Stimulated activated CD4-positive, alpha-beta T cell treated with anti-CD3 and anti-CD28 coated beads, Interleukin-1b, Interleukin-23, amount 100 ng/mL, for 24 hours (primary cell): ENCODE results near the gene PPP1R1B.
"Not testable (repeated sequence)": the region's sequence is repeated elsewhere in the genome, so short reads cannot be mapped to it uniquely, and the experiment has no call there.

Source experiments
- DNase-seq, 4 experiments: peaks; one replicate each; pipeline ENCODE4 v3.0.0-alpha.2; 2020; ENCODE audit warnings: low read depth in 4 of 4, low spot score in 1 of 4

The PPP1R1B gene

DNA sequence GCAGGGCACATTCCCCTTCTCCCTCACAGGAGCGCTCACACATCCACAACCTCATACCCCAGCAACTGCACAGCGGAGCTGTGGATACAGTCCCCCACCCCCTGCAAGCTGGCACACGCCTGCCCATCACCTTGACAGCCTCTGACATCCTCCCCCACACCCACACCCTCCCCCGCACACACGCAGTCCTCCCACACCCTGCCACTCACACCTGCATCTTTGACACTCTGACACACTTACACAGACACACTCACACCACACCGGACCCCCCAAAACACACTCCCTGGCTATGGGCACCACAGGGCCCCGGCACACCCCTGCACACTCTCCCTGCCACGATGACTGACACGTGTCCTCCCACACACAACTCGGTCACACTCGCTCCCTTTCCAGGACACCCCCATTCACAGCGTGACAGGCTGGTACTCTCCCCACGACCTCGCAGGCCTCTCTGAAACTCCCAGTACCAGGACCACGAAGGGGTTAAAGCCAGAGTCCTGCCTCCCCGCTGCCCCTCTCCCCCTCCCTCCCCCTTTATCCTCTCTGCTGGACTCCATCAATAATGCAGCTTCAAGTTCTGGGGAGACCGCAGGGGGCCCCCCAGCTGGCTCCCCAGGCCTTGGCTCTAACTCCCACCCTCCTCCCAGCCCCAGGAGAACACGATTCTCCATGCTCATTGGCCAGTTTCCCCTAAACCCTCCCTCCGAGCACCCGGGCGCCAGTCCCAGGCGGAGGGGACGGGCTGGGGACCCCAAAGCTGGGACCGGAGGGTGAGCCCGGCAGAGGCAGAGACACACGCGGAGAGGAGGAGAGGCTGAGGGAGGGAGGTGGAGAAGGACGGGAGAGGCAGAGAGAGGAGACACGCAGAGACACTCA, at the start of gene PPP1R1B:
Gene PPP1R1B (plus strand): TSS at position 782 of the 876 bp plus-strand sequence. CDS start 441 bp downstream, outside the sequence.
- no peak for DNase-seq

DNA sequence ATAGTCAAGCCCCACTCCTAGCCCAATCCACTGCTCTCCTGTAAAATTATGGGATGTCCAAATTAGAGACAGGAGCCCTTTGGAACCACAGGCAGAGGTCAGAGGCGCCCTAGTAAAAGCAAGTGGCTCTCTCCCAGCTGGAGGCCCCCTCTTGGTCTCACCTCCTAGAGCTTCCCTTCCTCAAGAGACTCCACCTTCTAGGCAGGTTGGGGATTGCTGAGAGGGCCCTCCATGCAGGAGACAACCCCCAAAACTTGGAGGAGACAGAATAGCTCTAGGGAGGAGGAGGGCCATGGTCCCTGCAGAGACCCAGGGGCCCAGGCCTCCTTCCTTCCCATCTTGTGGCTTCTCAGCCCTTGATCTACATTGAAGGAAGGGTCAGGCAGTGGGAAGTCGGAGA, 48.5 kb upstream of the PPP1R1B start:
- DNase-seq, result no peak

DNA sequence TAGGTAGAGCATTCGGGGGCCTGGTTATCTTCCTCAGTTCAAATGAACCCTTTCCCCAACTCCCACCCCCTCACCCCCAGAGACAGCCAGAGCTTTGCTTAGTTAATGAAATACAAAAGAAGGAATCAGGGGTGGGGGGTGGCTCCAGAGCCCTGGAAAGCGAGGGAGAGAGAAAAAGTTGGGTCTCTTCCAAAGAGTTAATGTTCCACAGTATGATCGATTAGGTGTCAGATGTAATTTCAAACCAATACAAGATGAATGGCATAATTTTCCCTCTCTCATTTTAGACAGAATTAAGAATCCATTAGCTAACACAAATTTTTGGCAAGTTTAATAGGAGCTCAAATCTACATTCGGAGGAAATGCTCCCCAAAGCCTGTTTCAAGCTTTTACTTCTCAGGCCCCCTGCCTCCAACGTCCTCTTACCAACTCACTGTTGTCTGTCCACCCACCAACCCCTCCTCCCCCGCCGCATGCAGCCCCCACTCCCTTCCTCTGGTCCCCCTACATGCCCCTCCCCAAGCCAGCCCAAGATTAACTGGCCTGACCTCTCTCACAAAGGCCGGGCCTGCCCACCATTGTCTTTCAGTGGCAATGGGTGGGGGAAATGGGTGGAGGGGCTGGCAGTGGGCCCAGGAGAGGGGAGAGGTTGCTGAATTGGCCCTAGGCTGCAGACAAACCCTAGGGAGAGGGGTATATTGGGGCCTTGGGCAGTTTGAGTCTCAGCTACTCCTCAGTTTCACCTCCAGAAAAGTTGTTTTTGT, 47.3 kb upstream of the PPP1R1B start:
- no peak for DNase-seq

DNA sequence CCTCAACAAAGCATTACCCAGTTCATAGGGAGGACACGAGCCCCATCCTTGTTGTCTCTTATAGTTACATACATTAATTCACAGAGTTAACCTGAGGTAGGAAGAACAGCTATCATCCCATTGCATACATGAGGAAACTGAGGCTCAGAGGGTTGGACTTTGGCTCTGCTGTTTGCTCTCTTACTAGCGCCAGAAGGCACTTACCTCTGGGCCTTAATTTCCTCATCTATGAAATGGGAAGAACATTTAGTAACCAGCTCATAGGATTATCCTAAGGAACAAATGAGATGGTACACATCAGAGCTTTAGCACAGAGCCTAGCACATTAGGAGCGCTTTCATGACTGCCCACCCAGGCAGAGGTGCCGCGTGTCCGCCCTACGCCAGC, 46.7 kb upstream of the PPP1R1B start:
- DNase-seq, result no peak

DNA sequence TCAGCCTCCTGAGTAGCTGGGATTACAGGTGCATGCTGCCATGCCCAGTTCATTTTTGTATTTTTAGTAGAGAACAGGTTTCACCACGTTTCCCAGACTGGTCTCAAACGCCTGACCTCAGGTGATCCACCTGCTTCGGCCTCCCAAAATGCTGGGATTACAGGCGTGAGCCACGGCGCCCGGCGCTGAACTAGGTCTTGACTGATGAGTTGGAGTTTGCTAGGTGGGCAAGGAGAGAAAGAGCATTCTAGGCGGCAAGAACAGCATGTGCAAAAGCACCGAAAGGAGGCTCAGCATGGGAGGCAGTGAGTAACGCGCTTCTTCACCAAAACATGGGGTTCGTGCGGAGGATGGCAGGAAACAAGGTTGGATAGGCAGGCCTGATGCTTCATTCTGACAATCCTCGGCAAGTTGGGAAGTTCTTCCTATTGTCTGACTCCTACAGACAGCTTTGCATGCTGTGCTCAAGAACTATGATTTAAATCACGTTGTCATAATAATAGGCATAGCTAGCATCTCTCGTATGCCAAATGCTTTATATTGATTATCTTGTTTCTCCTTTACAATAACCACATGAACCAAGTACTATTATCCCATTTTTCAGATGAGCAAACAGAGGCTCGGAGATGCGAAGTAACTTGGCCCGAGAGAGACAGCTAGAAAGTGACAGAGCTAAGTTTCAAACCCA, 45.5 kb upstream of the PPP1R1B start:
- no peak for DNase-seq

DNA sequence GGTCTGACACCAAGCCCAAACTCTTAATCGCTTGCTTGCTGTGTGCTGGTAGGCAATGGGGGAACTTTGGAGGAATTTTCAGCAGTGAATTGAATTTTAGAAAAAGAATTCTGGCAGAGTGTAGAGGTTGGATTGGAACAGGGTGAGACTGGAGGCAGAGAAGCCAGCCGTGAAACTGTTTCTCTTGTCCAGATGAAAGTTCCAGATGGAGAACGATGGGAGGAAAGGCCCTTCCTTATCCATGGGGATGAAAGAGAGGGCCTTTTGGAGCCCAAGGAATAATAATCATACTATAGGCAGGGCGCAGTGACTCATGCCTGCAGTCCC, 45.0 kb upstream of the PPP1R1B start:
- DNase-seq, result no peak

DNA sequence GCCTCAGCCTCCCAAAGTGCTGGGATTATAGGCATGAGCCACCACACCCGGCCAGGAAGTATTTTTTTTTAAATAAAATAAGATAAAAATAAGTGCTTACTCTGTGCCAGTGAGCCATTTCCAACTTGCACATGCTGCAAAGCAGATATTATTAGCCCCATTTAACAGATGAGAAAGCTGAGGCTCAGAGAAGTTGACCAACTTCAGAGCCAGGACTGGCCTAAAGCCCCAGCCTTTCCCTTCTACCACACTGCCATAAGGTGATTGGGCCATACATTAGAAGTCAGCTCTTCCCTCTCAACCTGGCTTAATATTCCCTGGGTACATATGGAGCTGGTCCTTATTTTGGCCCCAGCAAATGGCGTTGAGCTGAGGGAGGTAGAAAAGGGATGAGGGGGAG, 44.1 kb upstream of the PPP1R1B start:
- DNase-seq, result no peak

- not testable (repeated sequence) for DNase-seq
These were observed 36.6 kb upstream of the PPP1R1B start for GRCh38 chr17:39590180-39590579.

DNA sequence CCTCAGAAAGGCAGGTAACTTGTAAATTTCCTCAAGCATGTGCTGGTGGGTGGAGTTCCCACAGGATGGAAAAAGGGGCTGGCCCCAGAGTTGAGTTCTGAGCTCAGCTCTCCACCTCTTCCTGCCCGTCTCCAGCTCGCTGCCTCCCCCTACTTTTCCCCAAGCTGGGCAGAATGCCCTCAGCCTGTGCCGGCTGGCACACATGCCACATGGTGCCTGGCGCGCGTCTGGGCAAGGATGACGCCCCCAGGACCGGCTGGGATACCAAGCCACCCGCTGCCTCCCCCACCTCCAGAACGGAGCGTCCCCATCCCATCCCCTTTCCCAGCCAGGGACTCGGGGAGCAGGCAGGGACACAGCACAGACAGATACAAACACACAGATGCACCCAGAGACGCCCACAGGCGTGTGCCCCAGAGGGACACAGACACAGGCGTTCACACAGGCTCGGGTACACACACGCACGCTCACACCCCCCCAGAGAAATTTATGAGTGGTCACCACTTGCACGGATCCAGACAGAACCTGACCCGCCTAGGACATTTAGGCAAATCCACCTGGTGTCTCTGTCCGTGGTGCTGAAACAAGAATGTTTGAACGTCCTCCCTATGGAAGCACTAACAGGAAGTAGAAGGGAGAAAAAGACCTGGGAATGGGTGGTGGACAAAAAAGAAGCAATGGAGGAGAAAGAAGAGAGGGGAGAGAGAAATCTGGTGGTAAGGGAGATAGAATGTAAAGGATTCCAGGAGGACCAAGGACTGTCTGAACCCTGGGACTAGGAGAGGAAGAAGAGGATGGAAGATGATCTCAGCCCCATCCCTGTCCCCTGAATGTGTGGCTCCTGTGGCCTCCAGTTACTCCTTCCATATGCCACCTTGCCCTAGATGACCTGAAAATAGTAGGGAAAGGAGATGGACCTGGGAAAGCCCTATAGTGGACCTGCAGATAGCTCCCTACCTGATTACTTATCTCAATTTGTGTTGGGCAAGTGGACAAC, 34.5 kb upstream of the PPP1R1B start:
- DNase-seq, result peak in 1 of 4 experiments; percentile 26

DNA sequence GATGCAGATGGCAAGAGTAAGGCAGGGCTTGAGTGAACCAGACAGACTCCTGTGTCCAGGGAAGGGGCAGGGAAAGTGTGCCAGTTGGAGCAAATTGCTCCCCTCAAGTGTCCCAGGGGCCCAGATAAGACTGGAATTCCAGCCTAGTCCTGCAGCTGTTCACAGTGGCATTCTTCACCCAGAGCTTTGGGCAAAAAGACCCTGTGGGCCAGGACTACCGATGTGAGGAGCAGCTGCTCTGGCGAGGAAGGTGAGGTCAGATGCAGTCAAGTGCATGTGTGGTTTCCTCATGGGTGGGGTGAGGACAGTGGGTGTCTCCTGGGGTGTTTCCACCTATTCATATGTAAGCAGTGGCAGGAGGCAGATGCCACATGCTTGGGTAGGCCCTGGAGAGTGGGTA, 33.4 kb upstream of the PPP1R1B start:
- DNase-seq, result no peak

DNA sequence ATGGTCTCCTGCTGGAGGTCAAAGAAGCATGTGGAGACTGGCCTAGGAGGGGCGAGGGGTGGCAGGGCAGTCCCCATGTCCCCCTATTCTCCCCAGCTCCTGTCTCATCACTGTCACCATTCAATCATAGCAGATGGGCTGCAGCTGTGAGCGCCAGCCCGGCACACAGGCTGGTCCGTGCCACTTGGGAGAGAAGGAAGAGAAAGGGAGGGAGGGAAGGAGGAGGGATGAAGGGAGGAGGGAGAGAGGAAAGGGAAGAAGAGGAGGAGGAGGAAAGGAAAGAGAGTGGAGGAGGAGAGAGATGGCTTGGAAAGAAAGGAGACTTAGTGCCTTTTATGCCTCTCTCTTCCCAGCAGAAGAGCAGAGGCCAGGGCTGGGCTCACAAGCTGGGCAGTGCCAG, 31.5 kb upstream of the PPP1R1B start:
- no peak for DNase-seq

DNA sequence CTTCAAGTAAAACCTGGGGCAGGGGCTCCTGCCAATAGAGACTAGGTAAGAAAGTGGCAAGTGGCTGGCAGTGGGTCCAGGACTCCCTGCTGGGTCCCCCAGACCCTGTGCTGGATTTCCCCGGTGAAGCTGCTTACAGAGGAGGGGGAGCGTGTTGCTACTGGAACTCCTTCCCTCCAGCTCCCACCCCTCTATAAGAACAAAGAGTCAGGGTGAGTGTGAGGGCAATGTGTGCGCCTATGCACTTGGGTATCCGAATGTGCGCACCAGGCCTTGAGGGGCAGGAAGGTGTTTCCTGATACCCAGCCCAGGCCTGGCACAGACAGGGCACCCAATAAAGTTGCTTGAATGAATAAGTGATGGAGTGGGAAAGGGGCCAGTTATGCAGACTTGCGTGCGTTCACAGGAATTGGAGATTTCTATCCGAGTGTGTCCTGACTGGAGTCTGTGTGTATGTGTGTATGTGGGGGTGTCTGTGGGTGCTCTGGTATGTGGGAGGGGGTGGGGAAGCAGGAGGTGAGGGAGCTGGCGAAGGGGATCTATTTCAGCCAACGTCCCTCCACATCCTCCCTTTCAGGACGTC, 30.7 kb upstream of the PPP1R1B start:
- DNase-seq, result no peak

GRCh38 chr17:39596543-39597267, 30.0 kb upstream of the PPP1R1B start:
- no peak for DNase-seq

DNA sequence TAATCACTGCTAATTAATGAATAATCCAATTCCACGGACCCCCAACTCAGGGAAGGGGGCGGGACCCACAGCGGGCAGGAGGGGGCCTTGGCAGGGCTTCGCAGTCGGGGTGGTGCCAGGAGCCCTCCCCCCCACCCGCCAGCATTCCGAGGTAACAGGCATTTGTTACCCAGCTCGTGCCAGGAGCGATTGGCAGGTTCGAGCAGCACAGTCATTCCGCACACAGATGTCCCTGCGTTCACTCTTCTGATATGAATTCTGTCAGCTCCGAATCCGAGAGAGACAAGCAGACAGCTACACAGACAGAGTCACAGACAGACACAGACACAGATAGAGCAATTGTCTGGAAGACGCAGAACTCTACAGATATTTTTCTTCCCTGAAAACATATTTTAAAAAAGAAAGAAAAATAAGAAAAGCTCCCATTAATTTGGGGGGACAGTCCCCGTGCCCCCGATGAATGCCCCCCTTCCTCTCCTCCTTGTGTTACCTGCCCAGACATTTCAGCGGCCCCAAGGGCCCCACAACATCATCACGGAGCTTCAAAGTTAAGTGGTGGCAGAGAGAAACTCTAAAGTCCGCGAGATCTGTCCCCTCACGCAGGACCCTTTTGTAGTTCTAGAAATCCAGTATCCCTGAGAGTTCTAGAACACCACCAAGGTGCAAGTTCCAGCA, 29.2 kb upstream of the PPP1R1B start:
- DNase-seq, result no peak

- DNase-seq, result no peak
These were observed 28.7 kb upstream of the PPP1R1B start for GRCh38 chr17:39598047-39598481.

GRCh38 chr17:39598630-39599003, 28.1 kb upstream of the PPP1R1B start:
- no peak for DNase-seq

DNA sequence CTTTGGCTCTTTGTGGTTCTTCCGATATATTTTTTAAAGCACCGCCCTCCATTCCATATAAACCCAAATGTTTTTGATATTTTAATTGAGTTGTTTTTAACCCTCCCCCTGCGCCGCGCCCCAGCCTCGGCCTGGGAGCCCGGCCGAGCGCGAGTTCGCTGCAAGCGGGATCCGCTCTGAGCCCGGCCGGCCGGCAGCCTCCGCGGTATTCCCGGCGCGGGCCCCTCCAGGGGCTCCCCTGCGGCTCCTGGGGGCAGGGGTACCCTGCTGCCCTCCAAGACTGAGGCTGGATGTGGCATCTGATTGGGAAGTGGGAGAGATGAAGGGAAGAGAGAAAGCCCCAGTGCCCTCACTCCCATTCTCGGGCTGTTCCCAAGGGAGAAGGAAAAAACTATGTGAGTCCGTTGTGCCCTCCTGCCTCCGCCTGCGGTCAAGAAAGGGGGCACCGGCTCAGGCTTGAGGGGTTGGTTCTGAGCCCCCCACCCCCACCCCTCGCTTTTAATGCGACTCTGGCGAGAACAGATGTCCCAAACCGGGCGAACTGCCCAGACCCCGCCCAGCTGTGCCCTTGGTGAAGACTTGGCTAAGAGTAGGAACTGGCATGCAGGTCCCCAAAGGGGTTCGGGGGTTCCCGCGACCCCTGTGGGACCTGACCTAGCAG, 27.6 kb upstream of the PPP1R1B start:
- DNase-seq, result no peak

- DNase-seq, result no peak
These were observed 27.0 kb upstream of the PPP1R1B start for GRCh38 chr17:39599665-39600231.
